ENCODE results near the gene VPS37C.

VPS37C gene

GRCh38 chr11:61195719-61196118 is 34.5 kb upstream of the VPS37C start:
- no peak for DNase-seq
- no peaks in the 10 kb centered on the region for H3K9me2 ChIP-seq (replicated peaks; ENCODE audit: insufficient read depth, low read length)
- no peak overlapping the region for H2AFZ ChIP-seq (ENCODE audit: low read length)
- H3K36me3 ChIP-seq (replicated peaks; ENCODE audit: insufficient read depth, low read length) = no peaks in the 10 kb centered on the region
- no peak overlapping the region for H3K9ac ChIP-seq (ENCODE audit: low read length)
- no peaks in the 10 kb centered on the region for H3F3A ChIP-seq (ENCODE audit: insufficient read depth, low read length)
- H3K27me3 ChIP-seq (replicated peaks; ENCODE audit: insufficient read depth, low read length) = no peaks in the 10 kb centered on the region
- H3K27ac ChIP-seq (ENCODE audit: low read length) = no peak overlapping the region
- H3K4me3 ChIP-seq (ENCODE audit: low read length) = no peak overlapping the region
- H3K4me1 ChIP-seq (ENCODE audit: low read length) = no peaks in the 10 kb centered on the region
- no peaks in the 10 kb centered on the region for H3K9me3 ChIP-seq (replicated peaks; ENCODE audit: insufficient read depth, low read length)
- TF ChIP-seq EZH2 (optimal IDR thresholded peaks at IDR 0.05; ENCODE audit: low read depth, low read length) (no peak), CTCF (IDR thresholded peaks at IDR 0.05; ENCODE audit: low read length) (no peak), EZH2phosphoT487 (IDR thresholded peaks at IDR 0.05; ENCODE audit: low read length) (no peak)
- H4K20me1 ChIP-seq (ENCODE audit: insufficient read depth, low read length) = no peaks in the 10 kb centered on the region
- no peaks in the 10 kb centered on the region for H3K79me2 ChIP-seq (ENCODE audit: low read length)
- no peak overlapping the region for H3K4me2 ChIP-seq (ENCODE audit: low read depth, low read length)

GRCh38 chr11:61194981-61195695 is 33.9 kb upstream of the VPS37C start:
- no peaks in the 10 kb centered on the region for H4K20me1 ChIP-seq (ENCODE audit: insufficient read depth, low read length)
- no peaks in the 10 kb centered on the region for H3K27me3 ChIP-seq (replicated peaks; ENCODE audit: insufficient read depth, low read length)
- TF ChIP-seq EZH2phosphoT487 (IDR thresholded peaks at IDR 0.05; ENCODE audit: low read length) (no peak), EZH2 (optimal IDR thresholded peaks at IDR 0.05; ENCODE audit: low read depth, low read length) (no peak), CTCF (IDR thresholded peaks at IDR 0.05; ENCODE audit: low read length) (no peak)
- no peaks in the 10 kb centered on the region for H3K9me3 ChIP-seq (replicated peaks; ENCODE audit: insufficient read depth, low read length)
- no peak overlapping the region for H3K4me3 ChIP-seq (ENCODE audit: low read length)
- no peak overlapping the region for H3K9ac ChIP-seq (ENCODE audit: low read length)
- H3K27ac ChIP-seq (ENCODE audit: low read length) = no peak overlapping the region
- H3K4me2 ChIP-seq (ENCODE audit: low read depth, low read length) = no peak overlapping the region
- H2AFZ ChIP-seq (ENCODE audit: low read length) = no peak overlapping the region
- no peaks in the 10 kb centered on the region for H3K4me1 ChIP-seq (ENCODE audit: low read length)
- no peaks in the 10 kb centered on the region for H3K36me3 ChIP-seq (replicated peaks; ENCODE audit: insufficient read depth, low read length)
- DNase-seq = no peak
- H3F3A ChIP-seq (ENCODE audit: insufficient read depth, low read length) = no peaks in the 10 kb centered on the region
- H3K79me2 ChIP-seq (ENCODE audit: low read length) = no peaks in the 10 kb centered on the region
- no peaks in the 10 kb centered on the region for H3K9me2 ChIP-seq (replicated peaks; ENCODE audit: insufficient read depth, low read length)

- Histone ChIP-seq H3K4me3 (ENCODE audit: low read length) (no peak overlapping the region), H3K79me2 (ENCODE audit: low read length) (no peaks in the 10 kb centered on the region), H3K9me3 (replicated peaks; ENCODE audit: insufficient read depth, low read length) (no peaks in the 10 kb centered on the region), H4K20me1 (ENCODE audit: insufficient read depth, low read length) (no peaks in the 10 kb centered on the region), H3F3A (ENCODE audit: insufficient read depth, low read length) (no peaks in the 10 kb centered on the region), H3K4me2 (ENCODE audit: low read depth, low read length) (no peak overlapping the region), H3K9ac (ENCODE audit: low read length) (no peak overlapping the region), H3K4me1 (ENCODE audit: low read length) (no peaks in the 10 kb centered on the region), H2AFZ (ENCODE audit: low read length) (no peak overlapping the region), H3K27me3 (replicated peaks; ENCODE audit: insufficient read depth, low read length) (no peaks in the 10 kb centered on the region), H3K27ac (ENCODE audit: low read length) (no peak overlapping the region), H3K36me3 (replicated peaks; ENCODE audit: insufficient read depth, low read length) (no peaks in the 10 kb centered on the region), H3K9me2 (replicated peaks; ENCODE audit: insufficient read depth, low read length) (no peaks in the 10 kb centered on the region)
- no peak for DNase-seq
- TF ChIP-seq CTCF (IDR thresholded peaks at IDR 0.05; ENCODE audit: low read length) (no peak), EZH2phosphoT487 (IDR thresholded peaks at IDR 0.05; ENCODE audit: low read length) (no peak), EZH2 (optimal IDR thresholded peaks at IDR 0.05; ENCODE audit: low read depth, low read length) (no peak)
Measured at GRCh38 chr11:61194169-61194671, 33.0 kb upstream of the VPS37C start.
